ENCODE results near the gene TEX14.
"Not testable (repeated sequence)": the region's sequence is repeated elsewhere in the genome, so short reads cannot be mapped to it uniquely, and the experiment has no call there.

TEX14 gene

DNA sequence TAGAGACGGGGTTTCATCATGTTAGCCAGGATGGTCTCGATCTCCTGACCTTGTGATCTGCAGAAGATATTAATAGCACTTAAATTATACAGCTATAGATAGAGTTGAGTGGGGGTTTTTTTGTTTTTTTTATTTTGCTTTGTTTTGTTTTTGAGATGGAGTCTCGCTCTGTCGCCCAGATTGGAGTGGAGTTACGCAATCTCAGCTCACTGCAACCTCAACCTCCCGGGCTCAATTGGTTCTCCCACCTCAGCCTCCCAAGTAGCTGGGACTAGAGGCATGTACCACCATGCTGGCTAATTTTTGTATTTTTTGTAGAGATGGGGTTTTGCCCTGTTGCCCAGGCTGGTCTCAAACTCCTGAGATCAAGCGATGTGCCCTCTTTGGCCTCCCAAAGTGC is 1.8 kb downstream of the TEX14 start:
- DNase-seq: not testable (repeated sequence)

DNA sequence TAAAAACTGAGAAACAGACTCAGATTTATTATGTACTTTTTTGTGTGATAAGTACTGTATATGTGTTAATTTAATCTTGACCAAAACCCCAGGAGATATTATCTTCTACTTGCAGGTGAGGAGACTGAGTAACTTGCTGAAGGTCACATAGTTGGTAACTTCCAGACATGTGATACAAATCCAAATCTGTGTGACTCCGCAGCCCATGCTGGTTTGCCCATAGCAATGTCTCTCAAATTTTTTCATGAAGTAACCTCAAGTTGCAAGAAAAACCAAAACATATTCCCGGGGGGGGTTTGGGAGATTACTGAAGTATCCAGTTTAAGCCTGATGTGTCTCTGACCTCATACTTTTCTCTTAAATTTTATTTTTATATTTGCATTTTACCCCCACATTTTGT is 3.3 kb downstream of the TEX14 start:
- no peak for DNase-seq

DNA sequence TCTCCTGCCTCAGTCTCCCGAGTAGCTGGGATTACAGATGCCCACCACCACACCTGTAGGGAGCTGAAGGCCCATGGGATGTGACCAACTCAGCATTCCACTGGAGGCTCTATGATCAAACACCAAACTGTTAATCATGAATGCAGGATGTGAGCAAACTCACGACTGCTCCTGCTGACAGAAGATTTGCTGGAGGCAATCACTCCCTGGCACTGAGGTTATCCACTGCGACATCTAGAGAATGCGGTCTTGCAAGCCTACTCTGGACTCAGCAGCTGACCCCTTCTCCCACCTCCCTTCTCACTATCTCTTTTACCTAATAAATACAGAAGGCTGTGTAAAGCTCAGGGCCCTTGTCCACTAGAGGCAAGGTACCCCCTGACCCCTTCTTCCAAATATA is 4.9 kb downstream of the TEX14 start:
- DNase-seq: no peak

DNA sequence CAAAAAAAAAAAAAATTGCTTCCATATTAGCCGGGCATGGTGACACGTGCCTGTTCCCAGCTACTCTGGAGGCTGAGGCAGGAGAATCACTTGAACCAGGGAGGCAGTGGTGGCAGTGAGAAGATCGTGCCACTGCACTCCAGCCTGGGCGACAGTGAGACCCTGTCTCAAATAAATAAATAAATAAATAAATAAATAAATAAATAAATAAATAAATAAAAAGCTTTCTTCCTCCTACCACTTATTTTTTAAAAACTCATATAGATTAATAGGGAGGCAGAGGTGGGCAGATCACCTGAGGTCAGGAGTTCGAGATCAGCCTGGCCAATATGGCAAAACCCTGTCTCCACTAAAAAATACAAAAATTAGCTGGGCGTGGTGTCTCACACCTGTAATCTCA is 7.4 kb downstream of the TEX14 start:
- not testable (repeated sequence) for DNase-seq

DNA sequence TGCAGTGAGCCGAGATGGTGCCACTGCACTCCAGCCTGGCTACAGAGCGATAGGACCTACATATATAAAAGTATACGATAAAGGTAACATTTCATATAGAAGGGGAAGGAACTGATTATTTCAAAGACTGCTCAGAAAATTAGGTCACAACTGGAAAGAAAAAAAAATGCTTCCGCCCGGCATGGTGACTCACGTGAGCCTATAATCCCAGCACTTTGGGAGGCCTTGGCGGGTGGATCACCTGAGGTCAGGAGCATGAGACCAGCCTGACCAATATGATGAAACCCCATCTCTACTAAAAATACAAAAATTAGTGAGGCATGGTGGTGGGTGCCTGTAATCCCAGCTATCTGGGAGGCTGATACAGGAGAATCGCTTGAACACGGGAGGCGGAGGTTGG is 7.8 kb downstream of the TEX14 start:
- DNase-seq: no peak

DNA sequence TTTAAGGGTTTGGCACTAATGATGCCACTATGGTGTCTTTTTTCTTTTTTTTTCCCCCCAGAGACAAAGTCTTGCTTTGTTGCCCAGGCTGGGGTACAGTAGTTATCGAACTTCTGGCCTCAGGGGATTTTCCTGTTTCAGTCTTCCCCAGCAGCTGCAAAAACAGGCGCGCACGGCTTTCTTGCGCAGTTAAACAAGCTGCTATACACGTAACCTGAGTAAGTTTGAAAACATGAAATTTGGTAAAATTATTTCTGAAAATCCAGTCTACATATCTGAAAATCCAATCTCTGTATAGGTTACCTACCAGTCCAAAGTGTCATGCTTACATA is 11.8 kb downstream of the TEX14 start:
- DNase-seq: no peak

DNA sequence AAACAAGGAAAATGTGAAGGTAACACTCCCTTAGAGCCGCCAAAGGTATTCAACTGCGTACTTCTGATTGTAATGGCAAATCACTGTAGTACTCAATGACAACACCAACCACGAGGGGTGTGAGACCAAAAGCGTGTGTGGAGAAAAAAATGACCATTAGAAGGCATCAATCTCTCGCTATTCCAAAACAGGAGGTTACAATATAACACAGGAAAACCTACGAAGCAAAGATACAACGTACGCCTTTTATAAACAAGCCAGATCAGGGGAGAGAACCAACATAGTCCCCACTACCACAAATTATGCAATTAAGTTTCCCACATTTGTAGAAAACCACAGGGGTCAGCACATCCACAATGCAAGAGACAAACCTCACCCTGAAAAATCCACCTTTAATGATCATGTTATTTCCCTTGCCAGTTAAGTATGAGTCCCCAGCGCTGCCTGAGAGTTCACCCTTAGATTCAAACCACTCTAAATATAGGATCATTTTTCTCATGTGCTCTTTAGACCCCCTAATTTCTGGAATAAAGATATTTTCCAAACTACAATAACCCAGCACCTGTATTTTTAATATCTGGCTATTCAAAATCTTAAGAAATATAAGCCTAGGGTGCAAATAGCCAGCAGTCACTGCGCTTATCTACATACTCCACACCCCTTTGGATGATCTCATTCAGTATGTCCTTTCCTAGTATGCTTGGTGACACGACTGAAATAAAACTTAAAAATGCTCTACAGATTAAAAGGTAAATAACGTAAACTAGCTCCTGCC is 12.4 kb downstream of the TEX14 start:
- DNase-seq: peak; percentile 81 to 83

DNA sequence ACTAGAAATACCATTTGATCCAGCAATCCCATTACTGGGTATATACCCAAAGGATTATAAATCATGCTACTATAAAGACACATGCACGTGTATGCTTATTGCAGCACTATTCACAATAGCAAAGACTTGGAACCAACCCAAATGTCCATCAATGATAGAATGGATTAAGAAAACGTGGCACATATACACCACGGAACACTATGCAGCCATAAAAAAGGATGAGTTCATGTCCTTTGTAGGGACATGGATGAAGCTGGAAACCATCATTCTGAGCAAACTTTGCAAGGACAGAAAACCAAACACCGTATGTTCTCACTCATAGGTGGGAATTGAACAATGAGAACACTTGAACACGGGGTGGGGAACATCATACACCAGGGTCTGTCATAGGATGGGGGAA is 13.6 kb downstream of the TEX14 start:
- DNase-seq: not testable (repeated sequence)

DNA sequence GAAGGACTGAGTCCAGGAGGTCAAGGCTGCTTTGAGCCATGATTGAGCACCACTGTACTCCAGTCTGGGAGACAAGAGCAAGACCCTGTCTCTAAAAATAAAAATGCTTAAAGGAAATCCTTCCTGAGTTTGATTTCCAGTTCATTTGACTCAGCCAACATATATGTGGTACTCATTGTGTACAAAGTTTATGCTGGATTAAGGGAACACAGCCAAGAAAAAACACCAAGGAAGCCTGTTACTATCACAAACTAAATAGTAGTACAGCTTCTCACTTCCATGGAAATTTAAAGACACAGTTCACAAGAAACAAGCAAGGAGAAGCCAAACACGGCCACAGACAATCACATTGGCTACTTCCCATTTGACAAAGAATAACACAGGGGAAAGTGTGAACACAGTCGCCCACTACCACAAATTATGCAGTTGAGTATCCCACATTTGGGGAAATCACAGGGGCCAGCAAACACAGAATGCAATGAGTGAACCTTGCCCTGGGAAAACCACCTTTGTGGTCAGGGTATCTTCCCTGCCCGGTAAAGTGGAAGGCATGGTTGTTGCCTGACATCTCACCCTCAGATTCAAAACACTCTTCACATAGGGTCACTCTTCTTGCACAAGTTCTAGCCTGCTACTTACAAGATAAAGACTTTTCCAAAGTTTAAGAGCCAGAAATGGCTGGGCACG is 14.5 kb downstream of the TEX14 start:
- no peak for DNase-seq

DNA sequence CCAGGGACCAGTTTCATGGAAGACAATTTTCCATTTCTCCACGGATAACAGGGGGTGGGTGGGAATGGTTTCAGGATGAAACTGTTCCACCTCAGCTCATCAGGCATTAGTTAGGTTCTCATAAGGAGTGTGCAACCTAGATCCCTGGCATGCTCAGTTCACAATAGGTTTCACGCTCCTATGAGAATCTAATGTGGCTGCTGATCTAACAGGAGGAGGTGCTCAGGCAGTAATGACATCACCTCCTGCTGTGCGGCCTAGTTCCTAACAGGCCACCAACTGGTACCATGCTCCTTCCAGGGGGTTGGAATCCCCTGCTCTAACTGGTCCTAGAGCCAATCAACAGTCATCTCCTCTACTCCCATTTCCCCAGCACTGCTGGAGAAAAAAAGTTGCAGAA is 19.9 kb downstream of the TEX14 start:
- DNase-seq: no peak

DNA sequence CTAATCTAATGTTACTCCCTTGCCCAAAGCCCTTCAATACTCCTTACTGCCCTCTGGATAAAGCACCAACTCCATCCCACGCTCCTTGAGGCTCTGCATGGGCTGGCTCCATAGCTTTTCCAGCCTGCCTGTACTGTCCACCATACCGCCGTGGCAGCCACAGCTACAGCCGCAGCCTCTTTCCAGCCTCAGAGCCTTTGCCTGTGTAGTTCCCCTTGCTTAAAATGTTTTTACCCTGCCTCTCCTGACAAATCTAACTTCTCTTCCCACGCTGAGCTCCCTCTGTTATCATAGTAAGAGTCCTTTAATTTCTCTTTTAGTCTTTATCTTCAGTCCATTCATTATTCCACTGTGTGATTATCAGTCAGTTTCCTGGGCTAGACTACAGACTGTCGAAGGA is 22.0 kb downstream of the TEX14 start:
- DNase-seq: no peak

DNA sequence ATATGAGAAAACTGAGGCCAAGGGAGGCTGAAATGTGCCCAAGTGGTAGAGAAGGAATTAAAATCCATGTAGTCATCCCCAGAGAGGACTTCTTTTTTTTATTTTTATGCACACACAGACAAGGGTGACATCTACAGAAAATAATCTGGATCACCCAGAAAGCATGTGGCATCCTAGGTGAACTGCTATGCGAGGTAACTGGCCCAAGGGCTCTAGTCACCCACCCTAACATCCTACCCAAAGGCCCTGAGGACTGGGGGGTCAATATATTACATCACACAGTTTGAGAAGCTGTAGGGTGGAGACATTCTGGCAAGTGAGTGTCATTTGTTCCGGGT is 23.3 kb downstream of the TEX14 start:
- no peak for DNase-seq

DNA sequence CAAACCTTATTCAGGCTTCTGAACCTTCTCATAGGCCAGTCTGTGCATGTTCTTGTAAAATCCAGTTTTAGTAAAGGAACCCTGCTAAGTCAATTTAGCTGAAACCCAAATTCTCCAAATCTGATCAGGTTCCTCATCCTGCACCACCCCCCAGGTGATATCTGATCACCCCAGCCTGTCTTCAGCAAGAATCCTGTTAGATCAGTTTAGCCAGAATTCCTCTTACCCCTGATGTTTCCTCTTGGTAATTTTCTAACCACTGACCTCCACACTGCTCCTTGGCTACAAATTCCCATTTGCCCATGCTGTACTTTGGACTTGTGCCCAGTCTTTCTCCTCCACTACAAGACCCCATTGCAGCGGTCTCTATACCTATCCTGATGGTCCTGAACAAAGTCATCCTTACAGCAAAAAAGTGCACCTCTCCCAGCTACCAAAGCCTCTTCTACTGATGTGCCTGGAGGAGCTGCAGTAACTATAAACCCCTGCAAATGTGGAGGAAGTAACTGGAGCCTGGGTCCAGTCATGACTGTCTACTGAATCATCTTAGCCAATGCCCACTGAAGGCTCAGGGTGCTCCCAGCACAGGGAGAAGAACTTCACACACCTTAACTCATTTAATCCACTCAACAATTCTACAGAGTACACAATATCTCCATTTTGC is 23.8 kb downstream of the TEX14 start:
- DNase-seq: no peak

DNA sequence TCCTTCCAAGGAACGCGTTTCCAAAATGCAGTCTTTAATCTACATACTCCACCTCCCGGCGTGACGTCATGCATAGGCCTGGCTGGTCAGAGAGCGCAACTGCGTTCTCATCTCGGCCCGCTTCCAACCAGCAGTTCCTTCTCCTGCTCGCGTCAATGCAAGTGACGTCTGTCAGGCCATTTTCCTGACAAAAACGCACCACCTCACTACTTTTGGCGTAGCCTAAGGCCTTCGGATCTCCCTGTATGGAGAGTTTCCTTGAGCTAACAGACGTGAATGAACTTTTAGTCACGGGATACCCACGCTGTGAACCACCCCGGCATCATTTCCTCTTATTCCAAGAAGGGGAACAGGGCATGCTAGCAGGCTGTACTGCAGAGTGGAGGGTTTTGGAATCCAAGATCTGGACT is 25.0 kb downstream of the TEX14 start:
- DNase-seq: peak; percentile 84 to 93

DNA sequence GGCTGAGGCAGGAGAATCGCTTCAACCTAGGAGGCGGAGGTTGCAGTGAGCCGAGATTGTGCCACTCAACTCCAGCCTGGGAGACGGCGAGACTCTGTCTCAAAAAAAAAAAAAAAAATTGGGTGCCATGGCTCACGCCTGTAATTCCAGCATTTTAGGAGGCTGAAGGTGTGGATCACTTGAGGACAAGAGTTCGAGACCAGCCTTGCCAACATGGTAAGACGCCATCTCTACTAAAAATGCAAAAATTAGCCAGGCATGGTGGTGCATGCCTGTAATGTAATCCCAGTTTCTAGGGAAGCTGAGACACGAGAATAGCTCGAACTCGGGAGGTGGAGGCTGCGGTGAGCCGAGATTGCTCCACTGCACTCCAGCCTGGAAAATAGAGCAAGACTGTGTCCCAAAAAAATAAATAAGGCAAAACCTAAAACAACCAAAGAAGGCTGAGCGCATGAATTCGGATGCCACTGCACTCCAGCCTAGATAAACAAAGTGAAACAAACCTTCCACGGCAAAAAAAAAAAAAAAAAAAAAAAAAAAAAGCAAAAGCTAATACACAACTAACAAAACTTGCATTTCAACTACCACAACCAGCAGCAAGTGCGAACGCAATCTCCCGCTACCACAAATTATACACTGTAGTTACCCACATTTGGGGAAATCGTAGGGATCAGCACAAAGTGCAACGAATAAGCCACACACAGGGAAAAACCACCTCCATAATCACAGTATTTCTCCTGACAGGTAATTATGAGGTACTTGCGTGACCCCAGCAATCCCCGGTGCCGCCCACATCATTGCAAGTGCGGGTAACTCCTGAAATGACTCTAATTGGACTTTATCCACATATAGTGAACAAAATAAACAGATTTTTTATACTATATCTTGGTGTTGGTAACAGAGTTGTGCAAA is 25.6 kb downstream of the TEX14 start:
- peak; percentile 41 to 55 for DNase-seq

DNA sequence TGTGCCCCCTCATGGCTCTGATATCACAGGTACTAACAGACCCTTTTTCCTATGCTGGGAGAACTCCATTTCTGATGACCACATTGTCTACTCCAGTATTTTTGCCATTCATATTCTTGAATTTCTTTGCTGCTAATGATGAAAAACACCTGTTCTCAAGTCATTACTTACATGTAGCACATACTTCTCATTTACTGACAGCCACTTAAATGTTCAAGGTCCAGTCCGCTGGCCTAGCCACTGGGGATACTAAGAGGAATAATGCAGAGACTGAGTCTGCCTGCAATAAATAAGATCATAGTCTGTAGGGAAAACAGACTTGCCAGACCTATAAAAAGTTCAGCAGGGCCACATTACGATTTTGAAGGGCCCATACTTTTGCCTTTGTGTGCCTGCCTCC is 27.5 kb downstream of the TEX14 start:
- DNase-seq: no peak

DNA sequence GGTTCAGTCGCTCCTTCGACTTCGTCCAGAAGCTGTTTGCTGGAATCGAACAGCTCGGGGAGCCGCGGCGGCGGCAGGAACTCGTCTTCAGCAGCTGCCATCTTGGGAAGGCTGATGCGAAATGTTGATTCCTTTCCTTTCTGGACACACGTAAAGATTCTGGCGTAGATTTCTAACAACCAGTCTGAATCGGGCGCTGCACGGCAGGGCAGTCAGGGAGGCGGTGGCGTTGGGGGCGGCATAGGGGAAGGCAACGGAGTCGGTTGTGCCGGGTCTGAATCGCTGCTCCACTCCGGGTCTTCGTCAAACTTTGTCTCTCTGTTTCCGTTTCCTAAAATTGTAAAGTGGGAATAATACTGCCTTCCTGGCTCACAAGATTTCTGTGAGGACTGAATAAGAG is 30.3 kb downstream of the TEX14 start:
- no peak for DNase-seq

DNA sequence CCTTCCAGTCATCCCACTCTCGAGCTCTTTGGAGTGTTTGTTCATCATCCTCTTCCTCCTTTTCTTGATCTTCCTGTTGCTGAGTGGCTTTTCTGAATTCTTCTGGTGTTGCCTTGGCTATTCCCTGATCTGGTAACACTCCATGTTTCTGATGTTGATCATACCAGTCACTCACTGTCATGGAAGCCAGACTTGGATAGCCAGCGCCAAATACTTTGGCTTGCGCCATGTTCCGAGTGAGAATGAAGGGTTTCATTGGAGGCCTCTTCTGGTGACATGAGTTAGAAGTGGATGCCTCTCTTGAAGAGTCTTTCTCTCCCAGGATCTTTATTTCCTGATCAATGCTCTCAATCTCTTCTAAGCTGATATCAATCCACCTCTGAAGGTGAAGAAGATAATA is 31.2 kb downstream of the TEX14 start:
- DNase-seq: no peak

DNA sequence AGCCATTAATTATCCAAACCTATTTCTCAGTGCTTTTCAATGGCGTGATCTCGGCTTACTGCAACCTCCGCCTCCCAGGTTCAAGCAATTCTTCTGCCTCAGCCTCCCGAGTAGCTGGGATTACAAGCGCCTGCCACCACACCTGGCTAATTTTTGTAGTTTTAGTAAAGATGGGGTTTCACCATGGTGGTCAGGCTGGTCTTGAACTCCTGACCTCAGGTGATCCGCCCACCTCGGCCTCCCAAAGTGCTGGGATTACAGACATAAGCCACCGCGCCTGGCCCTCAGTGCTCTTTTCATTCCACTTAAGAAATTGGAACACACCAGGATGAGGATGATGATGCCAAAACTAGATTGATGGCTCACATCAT is 32.1 kb downstream of the TEX14 start:
- DNase-seq: not testable (repeated sequence)

DNA sequence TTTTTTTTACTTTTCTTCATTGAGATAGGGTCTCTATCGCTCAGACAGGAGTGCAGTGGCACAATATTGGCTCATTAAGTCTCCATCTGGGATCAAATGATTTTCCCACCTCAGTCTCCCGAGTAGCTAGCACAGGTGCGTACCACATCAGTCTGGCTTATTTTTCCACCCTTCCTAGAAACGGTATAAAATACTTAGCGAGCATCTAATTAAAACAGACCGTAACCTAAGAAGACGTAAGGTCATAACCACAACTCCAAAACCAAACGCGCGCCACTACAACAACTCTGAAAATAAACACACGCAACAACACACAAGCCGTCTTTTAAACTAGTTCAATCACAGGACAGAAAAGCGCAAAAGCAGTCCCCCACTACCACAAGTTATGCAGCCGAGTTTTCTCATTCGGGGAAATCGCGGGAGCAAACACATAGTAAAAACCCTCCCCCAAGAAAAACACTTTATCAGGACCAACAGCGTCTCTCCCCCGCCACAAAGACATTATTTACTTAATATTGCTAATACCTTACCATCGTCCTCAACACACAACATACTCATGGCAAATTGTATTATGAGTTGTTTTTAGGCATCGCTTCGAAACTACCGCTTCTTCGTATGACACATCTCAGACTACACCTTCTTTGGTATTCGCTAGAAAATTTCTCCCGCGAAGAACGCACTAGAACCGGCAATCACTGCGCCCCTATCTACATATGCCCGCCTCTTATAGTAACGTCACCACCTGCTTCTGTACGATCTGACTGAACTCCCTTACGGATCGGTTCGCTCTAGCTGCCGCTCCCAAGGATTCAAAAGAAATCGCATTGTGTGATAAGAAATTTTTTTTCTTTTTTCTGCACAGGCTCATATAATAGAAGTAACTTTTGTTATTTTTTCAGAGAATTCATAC is 32.8 kb downstream of the TEX14 start:
- DNase-seq: peak; percentile 80 to 81

DNA sequence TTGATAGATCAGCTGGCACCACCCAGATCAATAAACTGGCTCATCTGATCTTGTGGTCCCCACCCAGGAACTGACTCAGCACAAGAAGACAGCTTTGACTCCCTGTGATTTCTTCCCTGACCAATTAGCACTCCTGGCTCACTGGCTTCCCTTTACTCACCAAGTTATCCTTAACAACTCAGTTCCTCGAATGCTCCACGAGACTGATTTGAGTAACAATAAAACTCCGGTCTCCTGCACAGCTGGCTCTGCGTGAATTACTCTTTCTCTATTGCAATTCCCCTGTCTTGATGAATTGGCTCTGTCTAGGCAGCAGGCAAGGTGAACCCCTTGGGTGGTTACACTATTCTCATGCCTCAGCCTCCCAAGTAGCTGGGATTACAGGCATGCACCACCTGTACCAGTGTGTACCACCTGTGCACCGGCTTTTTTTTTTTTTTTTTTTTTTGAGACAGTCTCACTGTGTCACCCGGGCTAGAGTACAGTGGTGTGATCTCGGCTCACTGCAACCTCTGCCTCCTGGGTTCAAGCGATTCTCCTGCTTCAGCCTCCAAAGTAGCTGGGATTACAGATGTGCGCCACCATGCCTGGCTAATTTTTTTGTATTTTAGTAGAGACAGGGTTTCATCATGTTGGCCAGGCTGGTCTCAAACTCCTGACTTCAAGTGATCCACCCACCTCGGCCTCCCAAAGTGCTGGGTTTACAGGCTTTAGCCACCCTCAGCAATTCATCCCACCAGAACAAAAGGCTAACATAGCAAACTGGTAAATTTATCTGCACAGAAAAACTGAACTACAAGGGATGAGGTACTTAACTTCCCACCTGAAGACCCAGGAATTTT is 33.7 kb downstream of the TEX14 start:
- peak in 1 of 2 experiments; percentile 47 for DNase-seq
